Uterus (tissue), 4 donors: ENCODE results near the gene TNFSF9. TPM values are rescaled to one million over a fixed set of nuclear protein-coding genes. Genes with fewer than 3 reads are reported as not detected.
"Not testable (repeated sequence)": the region's sequence is repeated elsewhere in the genome, so short reads cannot be mapped to it uniquely, and the experiment has no call there.

Experiments used
- DNase-seq, 2 donors: peaks; one replicate each; pipeline ENCODE4 v3.0.0-alpha.2; 2019 to 2020
- H3K27ac ChIP-seq, 2 donors: fragments of 200-600 bp; sonication (generic); 1 replicate in 1 of 2; 2 replicates in 1 of 2; pipeline ENCODE4 v1.5.1; 2016 to 2018
- H3K27me3 ChIP-seq, 2 donors: fragments of 200-600 bp; sonication (generic); one replicate each; pipeline ENCODE4 v1.5.1; 2018 to 2019; ENCODE audit warnings: control low read depth in 1 of 2
- H3K36me3 ChIP-seq, 2 donors: fragments of 200-600 bp; sonication (generic); one replicate each; pipeline ENCODE4 v1.5.1; 2019; ENCODE audit warnings: control low read depth in 1 of 2
- H3K4me1 ChIP-seq, 2 donors: fragments of 200-600 bp; sonication (generic); one replicate each; pipeline ENCODE4 v1.5.1; 2018 to 2019; ENCODE audit warnings: control low read depth in 1 of 2
- H3K4me3 ChIP-seq, 2 donors: fragments of 200-600 bp; sonication (generic); 1 replicate in 1 of 2; 2 replicates in 1 of 2; pipeline ENCODE4 v1.5.1; 2018 to 2019; ENCODE audit warnings: mild to moderate bottlenecking in 1 of 2
- H3K9me3 ChIP-seq, 2 donors: fragments of 200-600 bp; sonication (generic); one replicate each; pipeline ENCODE4 v1.5.1; 2019; ENCODE audit warnings: control low read depth in 1 of 2
- POLR2A ChIP-seq, 2 donors: fragments of 450-650 bp; IDR thresholded peaks; one replicate each; pipeline ENCODE4 v1.6.1; 2016; ENCODE audit warnings: antibody characterized with exemption in 2 of 2, mild to moderate bottlenecking in 1 of 2, moderate library complexity in 1 of 2
- intact Hi-C: fragments of 100-400 bp; cut with DNase I; formaldehyde crosslinking; loops from one replicate; pipeline ENCODE4 v1.15.1; 2023; ENCODE audit warnings: low total_unique reads
- total RNA-seq, 4 donors: library from RNA; depleted of rRNA in 3 of 4; stranded (reverse); fragments of >200 nt in 3 of 4; gene quantifications; one replicate each; pipeline versions ENCODE4 v1.1.0 to v1.2.4, GENCODE V29; 2014 to 2023
- TF ChIP-seq, protein P1 (sequence below), 4 experiments: fragments of 200-600 bp in 2 of 4; fragments of 450-650 bp in 2 of 4; sonication (generic) in 2 of 4; IDR thresholded peaks; one replicate each; pipeline ENCODE4 v1.5.1; 2016 to 2019; ENCODE audit warnings: antibody characterized with exemption in 4 of 4, mild to moderate bottlenecking in 2 of 4, moderate library complexity in 1 of 4
- donor health status: DM: yes; HTN: yes; CAD: no.

The TNFSF9 gene
- total RNA-seq, 4 donors from 2014 or later = 0.28 TPM; not detected in 3

DNA sequence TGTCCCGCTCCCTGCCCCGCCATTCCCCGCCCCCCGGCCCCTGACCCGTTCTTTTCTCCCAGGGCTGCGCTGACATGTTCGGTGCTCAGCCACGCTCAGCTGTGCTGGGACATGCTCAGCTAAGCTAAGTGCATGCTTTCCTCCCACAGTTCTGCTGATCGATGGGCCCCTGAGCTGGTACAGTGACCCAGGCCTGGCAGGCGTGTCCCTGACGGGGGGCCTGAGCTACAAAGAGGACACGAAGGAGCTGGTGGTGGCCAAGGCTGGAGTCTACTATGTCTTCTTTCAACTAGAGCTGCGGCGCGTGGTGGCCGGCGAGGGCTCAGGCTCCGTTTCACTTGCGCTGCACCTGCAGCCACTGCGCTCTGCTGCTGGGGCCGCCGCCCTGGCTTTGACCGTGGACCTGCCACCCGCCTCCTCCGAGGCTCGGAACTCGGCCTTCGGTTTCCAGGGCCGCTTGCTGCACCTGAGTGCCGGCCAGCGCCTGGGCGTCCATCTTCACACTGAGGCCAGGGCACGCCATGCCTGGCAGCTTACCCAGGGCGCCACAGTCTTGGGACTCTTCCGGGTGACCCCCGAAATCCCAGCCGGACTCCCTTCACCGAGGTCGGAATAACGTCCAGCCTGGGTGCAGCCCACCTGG lies 3.7 kb downstream of the TNFSF9 start:
- Histone ChIP-seq H3K9me3 (no peaks in the 10 kb centered on the region), H3K4me1 (peaks cover 0 to 6% of the 10 kb centered on the region in 2 donors), H3K4me3 (no peak overlapping the region), H3K36me3 (no peaks in the 10 kb centered on the region), H3K27me3 (peaks cover 0 to 4% of the 10 kb centered on the region in 2 donors), H3K27ac (no peak overlapping the region)
- intact Hi-C loops = no loop called here
- TF ChIP-seq, protein P1, sequence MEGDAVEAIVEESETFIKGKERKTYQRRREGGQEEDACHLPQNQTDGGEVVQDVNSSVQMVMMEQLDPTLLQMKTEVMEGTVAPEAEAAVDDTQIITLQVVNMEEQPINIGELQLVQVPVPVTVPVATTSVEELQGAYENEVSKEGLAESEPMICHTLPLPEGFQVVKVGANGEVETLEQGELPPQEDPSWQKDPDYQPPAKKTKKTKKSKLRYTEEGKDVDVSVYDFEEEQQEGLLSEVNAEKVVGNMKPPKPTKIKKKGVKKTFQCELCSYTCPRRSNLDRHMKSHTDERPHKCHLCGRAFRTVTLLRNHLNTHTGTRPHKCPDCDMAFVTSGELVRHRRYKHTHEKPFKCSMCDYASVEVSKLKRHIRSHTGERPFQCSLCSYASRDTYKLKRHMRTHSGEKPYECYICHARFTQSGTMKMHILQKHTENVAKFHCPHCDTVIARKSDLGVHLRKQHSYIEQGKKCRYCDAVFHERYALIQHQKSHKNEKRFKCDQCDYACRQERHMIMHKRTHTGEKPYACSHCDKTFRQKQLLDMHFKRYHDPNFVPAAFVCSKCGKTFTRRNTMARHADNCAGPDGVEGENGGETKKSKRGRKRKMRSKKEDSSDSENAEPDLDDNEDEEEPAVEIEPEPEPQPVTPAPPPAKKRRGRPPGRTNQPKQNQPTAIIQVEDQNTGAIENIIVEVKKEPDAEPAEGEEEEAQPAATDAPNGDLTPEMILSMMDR (IDR thresholded peaks at IDR 0.05) = no peak
- no peak for TF ChIP-seq POLR2A (IDR thresholded peaks at IDR 0.05)
- DNase-seq = no peak

DNA sequence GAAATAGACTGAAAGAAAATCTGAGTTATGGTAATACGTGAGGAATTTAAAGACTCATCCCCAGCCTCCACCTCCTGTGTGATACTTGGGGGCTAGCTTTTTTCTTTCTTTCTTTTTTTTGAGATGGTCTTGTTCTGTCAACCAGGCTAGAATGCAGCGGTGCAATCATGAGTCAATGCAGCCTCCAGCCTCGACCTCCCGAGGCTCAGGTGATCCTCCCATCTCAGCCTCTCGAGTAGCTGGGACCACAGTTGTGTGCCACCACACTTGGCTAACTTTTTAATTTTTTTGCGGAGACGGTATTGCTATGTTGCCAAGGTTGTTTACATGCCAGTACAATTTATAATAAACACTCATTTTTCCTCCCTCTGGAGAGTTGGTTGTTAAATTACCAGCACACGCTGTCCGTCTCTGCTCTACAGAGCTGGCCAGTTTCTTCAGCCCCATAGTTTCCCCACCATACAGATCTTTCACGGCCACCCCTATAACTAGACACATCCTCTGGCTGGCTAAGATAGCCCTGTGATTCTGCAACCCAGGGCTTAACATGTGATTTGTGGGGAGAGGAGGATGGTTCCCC lies 4.8 kb downstream of the TNFSF9 start:
- DNase-seq = no peak
- intact Hi-C loops = no loop called here
- Histone ChIP-seq H3K36me3 (no peaks in the 10 kb centered on the region), H3K27ac (no peak overlapping the region), H3K4me1 (peaks cover 0 to 6% of the 10 kb centered on the region in 2 donors), H3K9me3 (no peaks in the 10 kb centered on the region), H3K27me3 (peaks cover 0 to 4% of the 10 kb centered on the region in 2 donors), H3K4me3 (no peak overlapping the region)
- TF ChIP-seq, protein P1 (IDR thresholded peaks at IDR 0.05) = no peak
- no peak for TF ChIP-seq POLR2A (IDR thresholded peaks at IDR 0.05)

DNA sequence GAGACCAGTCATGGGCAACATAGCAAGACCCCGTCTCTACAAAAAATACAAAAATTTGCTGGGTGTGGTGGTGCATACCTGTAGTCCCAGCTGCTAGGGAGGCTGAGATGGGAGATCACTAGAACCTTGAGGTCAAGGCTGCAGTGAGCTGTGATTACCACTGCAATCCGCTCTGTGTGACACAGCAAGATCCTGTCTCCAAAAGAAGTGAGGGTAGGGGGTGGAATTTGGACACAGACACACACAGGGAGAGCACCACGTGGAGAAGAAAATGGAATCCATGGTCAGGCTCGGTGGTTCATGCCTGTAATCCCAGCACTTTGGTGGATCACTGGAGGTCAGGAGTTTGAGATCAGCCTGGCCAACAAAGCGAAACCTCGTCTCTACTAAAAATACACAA lies 8.7 kb downstream of the TNFSF9 start:
- Histone ChIP-seq H3K4me3 (no peak overlapping the region), H3K4me1 (no peaks in the 10 kb centered on the region), H3K27me3 (no peaks in the 10 kb centered on the region), H3K36me3 (no peaks in the 10 kb centered on the region), H3K9me3 (no peaks in the 10 kb centered on the region), H3K27ac (no peak overlapping the region)
- TF ChIP-seq POLR2A (IDR thresholded peaks at IDR 0.05) = no peak
- TF ChIP-seq, protein P1 (IDR thresholded peaks at IDR 0.05) = no peak
- intact Hi-C loops = no loop called here
- DNase-seq = no peak

DNA sequence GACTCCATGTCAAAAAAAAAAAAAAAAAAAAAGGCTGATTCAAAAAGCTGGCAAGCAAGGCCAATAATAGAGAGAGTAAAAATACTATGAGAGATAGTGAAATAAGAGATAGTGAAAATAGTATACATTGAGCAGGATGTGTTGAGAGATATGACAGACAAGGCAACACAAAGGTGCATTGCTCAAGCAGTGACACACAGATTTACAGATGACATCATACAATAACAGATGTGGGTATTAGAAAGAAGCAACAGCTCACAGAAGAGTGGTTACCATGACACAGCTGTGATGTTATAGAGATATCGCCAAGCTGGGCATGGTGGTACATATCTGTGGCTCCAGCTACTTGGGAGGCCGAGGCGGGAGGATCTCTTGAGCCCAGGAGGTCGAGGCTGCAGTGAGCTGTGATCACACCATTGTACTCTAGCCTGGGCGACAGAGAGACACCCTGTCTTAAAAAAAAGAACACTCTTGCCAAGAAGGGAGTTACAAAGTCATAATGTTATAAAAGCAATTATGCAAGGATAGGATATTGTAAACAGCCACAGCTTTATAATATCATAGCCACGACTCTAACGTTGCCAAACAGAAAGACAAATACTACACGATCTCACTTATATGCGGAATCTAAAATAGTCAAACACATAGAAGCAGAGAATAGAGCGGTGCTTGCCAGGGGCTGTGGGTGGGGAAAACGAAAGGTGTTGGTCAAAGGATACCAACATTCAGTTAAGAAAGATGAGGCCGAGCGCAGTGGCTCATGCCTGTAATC lies 10.3 kb downstream of the TNFSF9 start:
- intact Hi-C loops = no loop called here
- H3K4me3 ChIP-seq = no peak overlapping the region
- no peaks in the 10 kb centered on the region for H3K36me3 ChIP-seq
- DNase-seq = no peak
- TF ChIP-seq, protein P1 (IDR thresholded peaks at IDR 0.05) = no peak
- no peak for TF ChIP-seq POLR2A (IDR thresholded peaks at IDR 0.05)
- H3K9me3 ChIP-seq = no peaks in the 10 kb centered on the region
- H3K4me1 ChIP-seq = no peaks in the 10 kb centered on the region
- no peaks in the 10 kb centered on the region for H3K27me3 ChIP-seq
- H3K27ac ChIP-seq = no peak overlapping the region

DNA sequence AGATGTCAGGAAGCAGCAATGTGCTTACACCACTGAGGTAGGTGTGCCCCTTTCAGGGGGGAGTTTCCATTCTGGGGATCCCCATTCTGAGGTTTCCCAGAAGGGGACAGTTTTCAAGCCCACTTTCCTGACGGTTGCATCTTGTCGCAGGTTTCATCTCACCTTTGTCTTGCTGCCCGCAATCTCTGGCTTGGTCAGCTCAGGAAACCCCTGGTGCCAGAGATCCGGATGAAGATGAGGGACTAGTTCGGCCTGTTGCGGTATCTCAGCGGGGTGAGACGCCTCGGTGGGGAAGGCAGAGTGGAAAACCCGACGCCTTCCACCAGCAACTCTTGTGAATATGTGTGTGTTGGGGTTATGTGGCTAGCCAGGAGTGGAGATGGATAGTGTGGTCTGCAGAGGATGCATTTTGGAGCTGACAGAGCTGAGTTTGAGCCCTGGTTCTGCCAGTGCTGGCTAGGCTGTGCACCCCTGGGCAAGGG lies 13.1 kb downstream of the TNFSF9 start:
- no peak for DNase-seq
- Histone ChIP-seq H3K4me3 (no peak overlapping the region), H3K36me3 (no peaks in the 10 kb centered on the region), H3K9me3 (no peaks in the 10 kb centered on the region), H3K27me3 (no peaks in the 10 kb centered on the region), H3K4me1 (no peaks in the 10 kb centered on the region), H3K27ac (no peak overlapping the region)
- intact Hi-C loops = no loop called here
- TF ChIP-seq, protein P1 (IDR thresholded peaks at IDR 0.05) = no peak
- TF ChIP-seq POLR2A (IDR thresholded peaks at IDR 0.05) = no peak

DNA sequence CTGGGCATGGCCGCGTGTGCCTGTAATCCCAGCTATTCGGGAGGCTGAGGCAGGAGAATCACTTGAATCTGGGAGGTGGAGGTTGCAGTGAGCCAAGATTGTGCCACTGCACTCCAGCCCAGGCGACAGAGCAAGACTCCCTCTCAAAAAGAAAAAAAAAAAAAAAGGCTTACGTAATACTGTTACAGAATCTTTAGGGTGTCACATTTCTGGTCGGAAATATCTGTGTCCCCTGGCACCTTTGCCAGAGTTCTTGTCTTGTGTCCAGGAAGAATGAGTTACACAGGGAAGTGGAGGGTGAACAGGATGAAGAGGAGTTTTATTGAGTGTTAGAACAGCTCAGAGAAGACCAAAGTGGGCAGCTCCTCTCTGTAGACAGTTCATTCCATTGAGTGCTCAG lies 19.9 kb downstream of the TNFSF9 start:
- H3K36me3 ChIP-seq, intact Hi-C loops, H3K27me3 ChIP-seq, H3K4me3 ChIP-seq, H3K9me3 ChIP-seq, DNase-seq, H3K27ac ChIP-seq, H3K4me1 ChIP-seq: not testable (repeated sequence)
